B cell (primary cell): ENCODE data around the gene AGAP1.

Source experiments
- EZH2 ChIP-seq: IDR thresholded peaks from 2 replicates; pipeline ENCODE4 v1.6.1; 2012; ENCODE audit warnings: borderline replicate concordance, low read depth, mild to moderate bottlenecking, moderate library complexity, low read length; ENCODE audit not compliant: insufficient read depth, poor library complexity, severe bottlenecking
- TF ChIP-seq, protein P1 (sequence below): fragments of 200-600 bp; IDR thresholded peaks from one replicate; pipeline ENCODE4 v1.8.0; 2022; ENCODE audit warnings: antibody characterized with exemption, mild to moderate bottlenecking

DNA sequence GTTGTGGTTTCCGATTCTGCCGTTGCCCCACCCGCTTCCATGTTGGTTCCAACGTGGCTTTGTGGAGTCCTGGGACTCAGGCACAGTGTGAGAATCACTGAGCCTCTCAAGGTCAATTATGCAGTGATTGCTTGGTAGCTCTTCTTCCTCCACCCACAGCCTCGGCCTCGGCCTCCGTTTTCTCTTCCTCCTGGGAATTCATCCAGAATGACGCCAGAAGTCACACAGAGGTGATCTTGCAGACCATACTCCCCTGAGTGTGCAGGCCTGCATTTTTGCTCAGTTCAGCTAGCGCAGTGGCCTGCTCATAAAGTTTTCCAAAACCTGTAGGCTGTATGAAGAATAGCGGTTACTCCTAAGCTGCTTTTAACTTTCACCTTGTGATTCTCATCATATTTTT, 401.0 kb downstream of the AGAP1 start:
- TF ChIP-seq, protein P1, sequence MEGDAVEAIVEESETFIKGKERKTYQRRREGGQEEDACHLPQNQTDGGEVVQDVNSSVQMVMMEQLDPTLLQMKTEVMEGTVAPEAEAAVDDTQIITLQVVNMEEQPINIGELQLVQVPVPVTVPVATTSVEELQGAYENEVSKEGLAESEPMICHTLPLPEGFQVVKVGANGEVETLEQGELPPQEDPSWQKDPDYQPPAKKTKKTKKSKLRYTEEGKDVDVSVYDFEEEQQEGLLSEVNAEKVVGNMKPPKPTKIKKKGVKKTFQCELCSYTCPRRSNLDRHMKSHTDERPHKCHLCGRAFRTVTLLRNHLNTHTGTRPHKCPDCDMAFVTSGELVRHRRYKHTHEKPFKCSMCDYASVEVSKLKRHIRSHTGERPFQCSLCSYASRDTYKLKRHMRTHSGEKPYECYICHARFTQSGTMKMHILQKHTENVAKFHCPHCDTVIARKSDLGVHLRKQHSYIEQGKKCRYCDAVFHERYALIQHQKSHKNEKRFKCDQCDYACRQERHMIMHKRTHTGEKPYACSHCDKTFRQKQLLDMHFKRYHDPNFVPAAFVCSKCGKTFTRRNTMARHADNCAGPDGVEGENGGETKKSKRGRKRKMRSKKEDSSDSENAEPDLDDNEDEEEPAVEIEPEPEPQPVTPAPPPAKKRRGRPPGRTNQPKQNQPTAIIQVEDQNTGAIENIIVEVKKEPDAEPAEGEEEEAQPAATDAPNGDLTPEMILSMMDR: no peak
- TF ChIP-seq EZH2: no peak
